ENCODE results near the gene RNF34. TPM values are rescaled to one million over a fixed set of nuclear protein-coding genes. Genes with fewer than 3 reads are reported as not detected.

The RNF34 gene
- total and polyA plus RNA-seq, 2 of the 13 experiments (the other 11 are each of a cell fraction or from before 2014, with no cell fraction given): 36.8 to 53.2 TPM

DNA sequence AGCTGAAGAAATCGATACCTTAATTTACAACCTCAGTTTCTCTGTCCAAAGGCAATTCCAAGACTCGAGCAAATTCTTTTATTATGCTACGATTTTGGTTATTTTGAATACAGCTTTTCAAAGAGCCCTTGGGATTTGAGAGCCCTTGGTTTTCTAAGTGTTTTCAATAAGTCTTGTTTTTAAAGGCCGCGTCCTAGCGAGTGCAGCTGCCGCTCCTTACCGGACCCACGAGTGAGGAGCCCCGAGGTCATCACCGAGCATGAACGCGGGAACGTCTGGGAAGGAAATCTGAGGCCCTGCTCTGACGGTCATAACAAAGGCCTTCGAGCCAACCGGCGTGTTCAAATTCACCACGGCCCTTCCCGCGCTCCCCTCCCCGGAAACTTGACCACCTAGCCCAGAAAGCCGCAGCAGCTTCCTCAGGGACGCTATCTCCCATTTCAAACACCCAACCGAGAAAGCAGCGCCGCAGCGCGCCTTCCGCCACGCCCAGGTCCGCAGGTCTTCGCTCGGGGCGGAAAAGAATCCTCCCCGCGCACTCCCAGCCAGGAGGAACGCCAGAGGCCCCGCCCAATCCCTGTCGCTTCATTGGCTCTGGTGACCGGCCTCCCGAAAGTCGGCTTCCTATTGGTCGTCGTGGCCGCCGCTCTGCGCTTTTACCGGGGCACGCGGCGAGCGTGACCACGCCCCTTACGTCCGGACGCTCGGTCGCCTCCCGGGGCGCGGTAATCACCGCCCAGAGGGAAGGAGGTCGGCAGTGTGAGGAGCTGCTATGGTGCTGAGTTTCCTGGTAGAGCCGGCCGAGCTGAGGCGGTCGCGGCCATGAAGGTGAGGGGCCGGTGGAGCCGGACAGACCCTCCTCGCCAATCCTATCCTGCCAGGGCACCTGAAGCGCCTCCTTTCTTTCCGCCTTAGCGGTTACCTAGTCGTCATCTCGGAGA, at the start of gene RNF34 (continued):
- no peak for TF ChIP-seq SETDB1 (CRISPR knock-in tag; IDR thresholded peaks at IDR 0.05; ENCODE audit: borderline replicate concordance)
- no peak for TF ChIP-seq FOSL1 (CRISPR knock-in tag; IDR thresholded peaks at IDR 0.05; ENCODE audit: borderline replicate concordance)
- peak; percentile 85; the same call in 1 of the 2 replicates for TF ChIP-seq ZSCAN9 (CRISPR knock-in tag; IDR thresholded peaks at IDR 0.05; ENCODE audit: borderline replicate concordance)
- TF ChIP-seq, protein P1, sequence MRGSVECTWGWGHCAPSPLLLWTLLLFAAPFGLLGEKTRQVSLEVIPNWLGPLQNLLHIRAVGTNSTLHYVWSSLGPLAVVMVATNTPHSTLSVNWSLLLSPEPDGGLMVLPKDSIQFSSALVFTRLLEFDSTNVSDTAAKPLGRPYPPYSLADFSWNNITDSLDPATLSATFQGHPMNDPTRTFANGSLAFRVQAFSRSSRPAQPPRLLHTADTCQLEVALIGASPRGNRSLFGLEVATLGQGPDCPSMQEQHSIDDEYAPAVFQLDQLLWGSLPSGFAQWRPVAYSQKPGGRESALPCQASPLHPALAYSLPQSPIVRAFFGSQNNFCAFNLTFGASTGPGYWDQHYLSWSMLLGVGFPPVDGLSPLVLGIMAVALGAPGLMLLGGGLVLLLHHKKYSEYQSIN (CRISPR knock-in tag; IDR thresholded peaks at IDR 0.05; ENCODE audit: borderline replicate concordance): no peak
- TF ChIP-seq, protein P2, sequence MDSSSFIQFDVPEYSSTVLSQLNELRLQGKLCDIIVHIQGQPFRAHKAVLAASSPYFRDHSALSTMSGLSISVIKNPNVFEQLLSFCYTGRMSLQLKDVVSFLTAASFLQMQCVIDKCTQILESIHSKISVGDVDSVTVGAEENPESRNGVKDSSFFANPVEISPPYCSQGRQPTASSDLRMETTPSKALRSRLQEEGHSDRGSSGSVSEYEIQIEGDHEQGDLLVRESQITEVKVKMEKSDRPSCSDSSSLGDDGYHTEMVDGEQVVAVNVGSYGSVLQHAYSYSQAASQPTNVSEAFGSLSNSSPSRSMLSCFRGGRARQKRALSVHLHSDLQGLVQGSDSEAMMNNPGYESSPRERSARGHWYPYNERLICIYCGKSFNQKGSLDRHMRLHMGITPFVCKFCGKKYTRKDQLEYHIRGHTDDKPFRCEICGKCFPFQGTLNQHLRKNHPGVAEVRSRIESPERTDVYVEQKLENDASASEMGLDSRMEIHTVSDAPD (CRISPR knock-in tag; IDR thresholded peaks at IDR 0.05): no peak; the same call in 1 of the 2 replicates
- TF ChIP-seq PCBP1 (IDR thresholded peaks at IDR 0.05; ENCODE audit: borderline replicate concordance, low read depth, low read length): peak; percentile 62; the same call in 1 of the 2 replicates
- TF ChIP-seq, protein P3, sequence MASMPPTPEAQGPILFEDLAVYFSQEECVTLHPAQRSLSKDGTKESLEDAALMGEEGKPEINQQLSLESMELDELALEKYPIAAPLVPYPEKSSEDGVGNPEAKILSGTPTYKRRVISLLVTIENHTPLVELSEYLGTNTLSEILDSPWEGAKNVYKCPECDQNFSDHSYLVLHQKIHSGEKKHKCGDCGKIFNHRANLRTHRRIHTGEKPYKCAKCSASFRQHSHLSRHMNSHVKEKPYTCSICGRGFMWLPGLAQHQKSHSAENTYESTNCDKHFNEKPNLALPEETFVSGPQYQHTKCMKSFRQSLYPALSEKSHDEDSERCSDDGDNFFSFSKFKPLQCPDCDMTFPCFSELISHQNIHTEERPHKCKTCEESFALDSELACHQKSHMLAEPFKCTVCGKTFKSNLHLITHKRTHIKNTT (CRISPR knock-in tag; IDR thresholded peaks at IDR 0.05): no peak
- TF ChIP-seq JDP2 (CRISPR knock-in tag; IDR thresholded peaks at IDR 0.05; ENCODE audit: borderline replicate concordance): no peak
- TF ChIP-seq HNRNPK (IDR thresholded peaks at IDR 0.05; ENCODE audit: low read depth, low read length, poor library complexity, severe bottlenecking): no peak
- no peak for TF ChIP-seq ZNF644 (CRISPR knock-in tag; IDR thresholded peaks at IDR 0.05; ENCODE audit: low read depth)
- TF ChIP-seq ZNF34 (CRISPR knock-in tag; IDR thresholded peaks at IDR 0.05; ENCODE audit: borderline replicate concordance): no peak
- no peak for TF ChIP-seq ZNF777 (CRISPR knock-in tag; IDR thresholded peaks at IDR 0.05)
- TF ChIP-seq, protein P4, sequence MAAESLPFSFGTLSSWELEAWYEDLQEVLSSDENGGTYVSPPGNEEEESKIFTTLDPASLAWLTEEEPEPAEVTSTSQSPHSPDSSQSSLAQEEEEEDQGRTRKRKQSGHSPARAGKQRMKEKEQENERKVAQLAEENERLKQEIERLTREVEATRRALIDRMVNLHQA (CRISPR knock-in tag; IDR thresholded peaks at IDR 0.05): no peak
- no peak for TF ChIP-seq ZNF138 (CRISPR knock-in tag; IDR thresholded peaks at IDR 0.05; ENCODE audit: low read depth)
- no peak for TF ChIP-seq ZNF878 (CRISPR knock-in tag; IDR thresholded peaks at IDR 0.05)
- TF ChIP-seq, protein P5, sequence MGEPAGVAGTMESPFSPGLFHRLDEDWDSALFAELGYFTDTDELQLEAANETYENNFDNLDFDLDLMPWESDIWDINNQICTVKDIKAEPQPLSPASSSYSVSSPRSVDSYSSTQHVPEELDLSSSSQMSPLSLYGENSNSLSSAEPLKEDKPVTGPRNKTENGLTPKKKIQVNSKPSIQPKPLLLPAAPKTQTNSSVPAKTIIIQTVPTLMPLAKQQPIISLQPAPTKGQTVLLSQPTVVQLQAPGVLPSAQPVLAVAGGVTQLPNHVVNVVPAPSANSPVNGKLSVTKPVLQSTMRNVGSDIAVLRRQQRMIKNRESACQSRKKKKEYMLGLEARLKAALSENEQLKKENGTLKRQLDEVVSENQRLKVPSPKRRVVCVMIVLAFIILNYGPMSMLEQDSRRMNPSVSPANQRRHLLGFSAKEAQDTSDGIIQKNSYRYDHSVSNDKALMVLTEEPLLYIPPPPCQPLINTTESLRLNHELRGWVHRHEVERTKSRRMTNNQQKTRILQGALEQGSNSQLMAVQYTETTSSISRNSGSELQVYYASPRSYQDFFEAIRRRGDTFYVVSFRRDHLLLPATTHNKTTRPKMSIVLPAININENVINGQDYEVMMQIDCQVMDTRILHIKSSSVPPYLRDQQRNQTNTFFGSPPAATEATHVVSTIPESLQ (CRISPR knock-in tag; conservative IDR thresholded peaks at IDR 0.05): no peak
- TF ChIP-seq ZNF326 (CRISPR knock-in tag; IDR thresholded peaks at IDR 0.05; ENCODE audit: borderline replicate concordance): no peak
- no peak for TF ChIP-seq ZNF674 (CRISPR knock-in tag; IDR thresholded peaks at IDR 0.05; ENCODE audit: low read depth)
- 0 out of 2 replicates have a peak, but pooled peaks have one; percentile 13 for TF ChIP-seq ZBTB38 (CRISPR knock-in tag; IDR thresholded peaks at IDR 0.05)
- TF ChIP-seq, protein P6, sequence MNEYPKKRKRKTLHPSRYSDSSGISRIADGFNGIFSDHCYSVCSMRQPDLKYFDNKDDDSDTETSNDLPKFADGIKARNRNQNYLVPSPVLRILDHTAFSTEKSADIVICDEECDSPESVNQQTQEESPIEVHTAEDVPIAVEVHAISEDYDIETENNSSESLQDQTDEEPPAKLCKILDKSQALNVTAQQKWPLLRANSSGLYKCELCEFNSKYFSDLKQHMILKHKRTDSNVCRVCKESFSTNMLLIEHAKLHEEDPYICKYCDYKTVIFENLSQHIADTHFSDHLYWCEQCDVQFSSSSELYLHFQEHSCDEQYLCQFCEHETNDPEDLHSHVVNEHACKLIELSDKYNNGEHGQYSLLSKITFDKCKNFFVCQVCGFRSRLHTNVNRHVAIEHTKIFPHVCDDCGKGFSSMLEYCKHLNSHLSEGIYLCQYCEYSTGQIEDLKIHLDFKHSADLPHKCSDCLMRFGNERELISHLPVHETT (CRISPR knock-in tag; conservative IDR thresholded peaks at IDR 0.05): peak; percentile 63
- TF ChIP-seq IRF2 (CRISPR knock-in tag; IDR thresholded peaks at IDR 0.05): peak; percentile 81
